H1 (cell line): ENCODE results near the gene NCF2. TPM values are rescaled to one million over a fixed set of nuclear protein-coding genes. Genes with fewer than 3 reads are reported as not detected.

Source experiments
- CTCF ChIA-PET: fragments of 300-600 bp; sonication (Branson Sonifier 250); formaldehyde crosslinking; loops from one replicate; lab custom pipeline; 2021; ENCODE audit not compliant: partially characterized antibody; lab: Charles Lee
- POLR2A ChIA-PET: fragments of 300-600 bp; sonication (Branson Sonifier 250); formaldehyde crosslinking; loops from one replicate; lab custom pipeline; 2021; ENCODE audit warnings: inconsistent platforms; ENCODE audit not compliant: partially characterized antibody; lab: Charles Lee
- DNase-seq, 2 experiments: peaks; one replicate each; pipeline versions ENCODE4 v3.0.0 to v3.0.0-alpha.2; 2010 to 2022; ENCODE audit warnings: low spot score in 2 of 2, low read depth in 1 of 2, mixed read lengths in 1 of 2
- FAIRE-seq: peaks from 2 replicates; lab custom pipeline; 2011; peaks lifted over from hg19 to GRCh38; lab: Jason Lieb, UNC
- H2AFZ ChIP-seq: 2 replicates; pipeline ENCODE4 v1.8.1; 2012; ENCODE audit warnings: low read length, inconsistent platforms
- H2AK5ac ChIP-seq: 2 replicates; pipeline ENCODE4 v1.6.1; 2013; ENCODE audit warnings: low read depth, low read length
- H2BK120ac ChIP-seq: replicated peaks from 2 replicates; pipeline ENCODE3; 2013; ENCODE audit warnings: low read depth, low read length, inconsistent platforms
- H2BK12ac ChIP-seq: 2 replicates; pipeline ENCODE4 v1.6.1; 2013; ENCODE audit warnings: low read depth, low read length
- H2BK15ac ChIP-seq: 2 replicates; pipeline ENCODE4 v1.6.1; 2013; ENCODE audit warnings: low read length
- H2BK20ac ChIP-seq: 2 replicates; pipeline ENCODE4 v1.6.1; 2013; ENCODE audit warnings: low read length
- H2BK5ac ChIP-seq: 2 replicates; pipeline ENCODE4 v1.6.1; 2013; ENCODE audit warnings: low read depth, low read length
- H3K14ac ChIP-seq: 2 replicates; pipeline ENCODE4 v1.6.1; 2013; ENCODE audit warnings: inconsistent platforms; ENCODE audit not compliant: insufficient read length
- H3K18ac ChIP-seq: 2 replicates; pipeline ENCODE4 v1.6.1; 2013; ENCODE audit warnings: low read length; ENCODE audit errors: extremely low read depth
- H3K23ac ChIP-seq: 2 replicates; pipeline ENCODE4 v1.6.1; 2013; ENCODE audit warnings: inconsistent platforms; ENCODE audit not compliant: insufficient read length
- H3K23me2 ChIP-seq: 2 replicates; pipeline ENCODE4 v1.6.1; 2013; ENCODE audit warnings: low read depth, low read length
- H3K27ac ChIP-seq: 2 replicates; pipeline ENCODE4 v1.6.1; 2011; ENCODE audit warnings: low read depth, low read length, inconsistent platforms
- H3K27me3 ChIP-seq, 4 experiments: replicated peaks in 1 of 4; 1 replicate in 1 of 4; 2 replicates in 3 of 4; pipeline versions ENCODE4 v1.6.1 to v1.8.1; 2011 to 2013; ENCODE audit warnings: low read length in 3 of 4, mild to moderate bottlenecking in 3 of 4, inconsistent platforms in 2 of 4, mixed read lengths in 2 of 4, moderate library complexity in 1 of 4; ENCODE audit not compliant: control insufficient read depth in 3 of 4, insufficient read depth in 3 of 4; ENCODE audit errors: extremely low read depth in 1 of 4
- H3K36me3 ChIP-seq, 4 experiments: 2 replicates each; pipeline versions ENCODE4 v1.6.1 to v1.8.1; 2011 to 2013; ENCODE audit warnings: mild to moderate bottlenecking in 4 of 4, low read length in 3 of 4, moderate library complexity in 2 of 4, control low read depth in 1 of 4, inconsistent platforms in 1 of 4; ENCODE audit not compliant: insufficient read depth in 4 of 4, control insufficient read depth in 2 of 4
- H3K4ac ChIP-seq: replicated peaks from 2 replicates; pipeline ENCODE3; 2013; ENCODE audit warnings: low read length, low read depth, mixed read lengths, inconsistent platforms; ENCODE audit not compliant: insufficient read length
- H3K4me1 ChIP-seq, 4 experiments: replicated peaks in 1 of 4; 1 replicate in 1 of 4; 2 replicates in 3 of 4; pipeline versions ENCODE4 v1.6.1 to v1.8.1; 2011 to 2013; ENCODE audit warnings: low read length in 3 of 4, inconsistent platforms in 2 of 4, mixed read lengths in 1 of 4; ENCODE audit not compliant: insufficient read depth in 4 of 4, control insufficient read depth in 3 of 4
- H3K4me2 ChIP-seq, 2 experiments: 2 replicates each; pipeline versions ENCODE4 v1.6.1 to v1.8.1; 2011 to 2013; ENCODE audit warnings: low read depth in 2 of 2, low read length in 2 of 2, control low read depth in 1 of 2, inconsistent platforms in 1 of 2, mild to moderate bottlenecking in 1 of 2; ENCODE audit not compliant: insufficient read depth in 1 of 2
- H3K4me3 ChIP-seq, 4 experiments: fragments of 200-600, 300-600 bp in 1 of 4; sonication (generic), shearing (Covaris generic), sonication (Bioruptor Twin) in 1 of 4; 2 replicates each; pipeline versions ENCODE4 v1.5.1 to v1.8.1; 2011 to 2016; ENCODE audit warnings: low read length in 4 of 4, low read depth in 3 of 4, control low read depth in 2 of 4, inconsistent platforms in 2 of 4, mild to moderate bottlenecking in 2 of 4, mixed read lengths in 1 of 4, moderate library complexity in 1 of 4; ENCODE audit not compliant: insufficient read depth in 2 of 4; ENCODE audit errors: extremely low read depth in 1 of 4
- H3K56ac ChIP-seq: replicated peaks from 2 replicates; pipeline ENCODE3; 2013; ENCODE audit warnings: low read depth, mild to moderate bottlenecking, mixed read lengths, low read length, inconsistent platforms; ENCODE audit not compliant: insufficient read length
- H3K79me1 ChIP-seq: 2 replicates; pipeline ENCODE4 v1.6.1; 2013; ENCODE audit warnings: low read depth, low read length, control low read depth
- H3K79me2 ChIP-seq, 2 experiments: 2 replicates each; pipeline versions ENCODE4 v1.6.1 to v1.8.1; 2012 to 2013; ENCODE audit warnings: low read length in 2 of 2, mild to moderate bottlenecking in 2 of 2, inconsistent platforms in 1 of 2; ENCODE audit not compliant: insufficient read depth in 2 of 2, control insufficient read depth in 1 of 2
- H3K9ac ChIP-seq, 4 experiments: replicated peaks in 1 of 4; 1 replicate in 1 of 4; 2 replicates in 3 of 4; pipeline versions ENCODE4 v1.6.1 to v1.8.1; 2011 to 2013; ENCODE audit warnings: low read depth in 3 of 4, low read length in 3 of 4, control low read depth in 2 of 4, mild to moderate bottlenecking in 2 of 4, moderate library complexity in 2 of 4, inconsistent platforms in 1 of 4; ENCODE audit errors: extremely low read depth in 1 of 4
- H3K9me3 ChIP-seq, 2 experiments: 2 replicates each; pipeline versions ENCODE4 v1.6.1 to v1.8.1; 2012 to 2013; ENCODE audit warnings: mild to moderate bottlenecking in 2 of 2, moderate library complexity in 2 of 2, control low read depth in 1 of 2, inconsistent platforms in 1 of 2, low read depth in 1 of 2, low read length in 1 of 2, mixed read lengths in 1 of 2; ENCODE audit not compliant: insufficient read depth in 2 of 2
- H4K20me1 ChIP-seq, 2 experiments: replicated peaks in 1 of 2; 2 replicates each; pipeline versions ENCODE3 to v1.8.1; 2011 to 2013; ENCODE audit warnings: inconsistent platforms in 2 of 2, low read length in 2 of 2, mild to moderate bottlenecking in 1 of 2; ENCODE audit not compliant: insufficient read depth in 2 of 2, control insufficient read depth in 1 of 2
- H4K5ac ChIP-seq: 2 replicates; pipeline ENCODE4 v1.6.1; 2013; ENCODE audit warnings: low read length, low read depth, mixed read lengths, inconsistent platforms; ENCODE audit not compliant: insufficient read length
- H4K8ac ChIP-seq: 2 replicates; pipeline ENCODE4 v1.8.0; 2013; ENCODE audit warnings: mild to moderate bottlenecking, moderate library complexity, low read length, inconsistent platforms; ENCODE audit not compliant: insufficient read depth; ENCODE audit errors: extremely low read depth
- H4K91ac ChIP-seq: replicated peaks from 2 replicates; pipeline ENCODE3; 2013; ENCODE audit warnings: low read length, mixed read lengths, inconsistent platforms; ENCODE audit not compliant: insufficient read length
- ATF2 ChIP-seq: IDR thresholded peaks from 2 replicates; pipeline ENCODE4 v1.6.1; 2012; ENCODE audit warnings: low read length, inconsistent platforms
- BCL11A ChIP-seq, 2 experiments: IDR thresholded peaks; one replicate each; pipeline ENCODE4 v1.6.1; 2011; ENCODE audit warnings: low read depth in 2 of 2, low read length in 2 of 2, mild to moderate bottlenecking in 2 of 2
- CTBP2 ChIP-seq: IDR thresholded peaks from 2 replicates; pipeline ENCODE4 v1.7.0; 2011; ENCODE audit warnings: borderline replicate concordance, mild to moderate bottlenecking, moderate library complexity, mixed read lengths, low read length; ENCODE audit not compliant: insufficient read depth, insufficient read length
- JUN ChIP-seq: IDR thresholded peaks from 2 replicates; pipeline ENCODE4 v1.6.1; 2011; ENCODE audit warnings: low read depth, mild to moderate bottlenecking, improper control_type of control experiment, low read length
- MAX ChIP-seq: IDR thresholded peaks from 2 replicates; pipeline ENCODE4 v1.6.1; 2012; ENCODE audit warnings: inconsistent platforms
- NANOG ChIP-seq: IDR thresholded peaks from 2 replicates; pipeline ENCODE4 v1.6.1; 2011; ENCODE audit warnings: low read length, low read depth, mild to moderate bottlenecking, inconsistent platforms; ENCODE audit not compliant: insufficient read depth, poor library complexity, severe bottlenecking
- NRF1 ChIP-seq: IDR thresholded peaks from 2 replicates; pipeline ENCODE4 v1.6.1; 2011; ENCODE audit warnings: mild to moderate bottlenecking, low read depth, low read length, improper control_type of control experiment
- PHF8 ChIP-seq: fragments of 200-600 bp; sonication (generic); conservative IDR thresholded peaks from 2 replicates; pipeline ENCODE4 v1.7.1; 2012; ENCODE audit warnings: low read depth, mild to moderate bottlenecking, inconsistent platforms, low read length, moderate library complexity
- RNF2 ChIP-seq: fragments of 200-900, 300-1000 bp; sonication (generic); IDR thresholded peaks from 2 replicates; pipeline ENCODE4 v1.7.1; 2016; ENCODE audit warnings: borderline replicate concordance, low read depth, mild to moderate bottlenecking, antibody characterized with exemption, low read length; ENCODE audit not compliant: poor library complexity, severe bottlenecking; ENCODE audit errors: missing control alignments
- WGBS, 2 experiments: shearing (Covaris generic) in 1 of 2; methylation state at CpG; one replicate each; pipeline versions ENCODE4 v1.1.6 to v1.1.7; 2013 to 2015; ENCODE audit warnings: low lambda C conversion rate in 2 of 2, mixed read lengths in 2 of 2, inconsistent platforms in 1 of 2, low coverage in 1 of 2, missing lambda C conversion rate in 1 of 2; ENCODE audit not compliant: insufficient replicate concordance in 2 of 2, insufficient coverage in 1 of 2, insufficient read length in 1 of 2; ENCODE audit errors: extremely low coverage in 1 of 2, missing lambda C conversion rate in 1 of 2; 5-methylcytosine and 5-hydroxymethylcytosine counted together
- polyA plus RNA-seq, 7 experiments: library from polyadenylated mRNA; depleted of rRNA in 3 of 7; stranded (reverse) in 5 of 7; unstranded in 2 of 7; fragments of >200 nt in 5 of 7; fragments of 200-250 nt in 2 of 7; gene quantifications; 1 replicate in 5 of 7; 2 replicates in 1 of 7; 4 replicates in 1 of 7; pipeline versions ENCODE4 v1.2.1 to v1.2.3, GENCODE V29; 2011 to 2013; ENCODE audit warnings: missing spikeins in 2 of 7, mixed read lengths in 2 of 7
- total RNA-seq: library from RNA; stranded (reverse); fragmentation: NEBNext Ultra II Directional; extraction: Animal tissue kit (Norgen Biotek cat#: 25700); gene quantifications from 2 replicates; pipeline ENCODE4 v1.2.1, GENCODE V29; 2021

The NCF2 gene
- total and polyA plus RNA-seq, 2 of the 8 experiments (the other 6 are each of a cell fraction or from before 2014, with no cell fraction given), result not detected

GRCh38 chr1:183544598-183545297, 45.5 kb downstream of the NCF2 start:
- Histone ChIP-seq H3K18ac (no peak overlapping the region), H3K27ac (no peak overlapping the region), H3K4me1 (peaks cover 1 to 5% (median 4%) of the 10 kb centered on the region in 4 experiments; a peak in 5 of 7 replicates), H2BK15ac (no peak overlapping the region), H2BK5ac (no peak overlapping the region), H3K36me3 (peaks cover 16 to 69% (median 41%) of the 10 kb centered on the region in 4 experiments), H3K79me1 (no peaks in the 10 kb centered on the region; the same call in 1 of the 2 replicates), H2BK20ac (no peak overlapping the region), H4K5ac (no peak overlapping the region), H2BK120ac (no peak overlapping the region), H3K4me3 (no peak overlapping the region), H4K91ac (no peak overlapping the region), H2AK5ac (no peak overlapping the region), H3K4me2 (no peak overlapping the region), H3K14ac (no peak overlapping the region), H3K56ac (no peak overlapping the region), H4K8ac (peak overlapping the region; percentile 29; the same call in 1 of the 2 replicates), H2AFZ (no peak overlapping the region), H4K20me1 (peaks cover 0 to 1% of the 10 kb centered on the region in 2 experiments), H3K27me3 (no peaks in the 10 kb centered on the region), H3K9ac (no peak overlapping the region), H2BK12ac (no peak overlapping the region), H3K9me3 (no peaks in the 10 kb centered on the region), H3K4ac (no peak overlapping the region), H3K79me2 (no peaks in the 10 kb centered on the region), H3K23me2 (no peaks in the 10 kb centered on the region), H3K23ac (no peak overlapping the region)
- CTCF ChIA-PET, result interaction anchor here (0.6 to 1.7 kb wide), 17 partner anchors 9 to 539 kb away, joined by 3 to 7 read pairs (median 4); no protein-coding TSS in a partner anchor
- DNase-seq, result no peak
- no peak for FAIRE-seq
- 67% methylated on average over 5 of the region's 5 CpGs; no CpG with 5 or more reads in 1 of the 2 experiments for WGBS, 2 experiments
- POLR2A ChIA-PET, result no interaction called here
- TF ChIP-seq JUN, result no peak
- TF ChIP-seq MAX, result no peak
- TF ChIP-seq BCL11A (IDR thresholded peaks at IDR 0.05; ENCODE audit: low read depth in 2 of 2, low read length in 2 of 2), result no peak
- no peak for TF ChIP-seq RNF2
- no peak for TF ChIP-seq CTBP2
- TF ChIP-seq NRF1, result no peak
- no peak for TF ChIP-seq PHF8
- TF ChIP-seq ATF2, result no peak
- TF ChIP-seq NANOG, result no peak
